ENCODE data around the gene RAB11FIP3.
"Not testable (repeated sequence)": the region's sequence is repeated elsewhere in the genome, so short reads cannot be mapped to it uniquely, and the experiment has no call there.

Gene RAB11FIP3

DNA sequence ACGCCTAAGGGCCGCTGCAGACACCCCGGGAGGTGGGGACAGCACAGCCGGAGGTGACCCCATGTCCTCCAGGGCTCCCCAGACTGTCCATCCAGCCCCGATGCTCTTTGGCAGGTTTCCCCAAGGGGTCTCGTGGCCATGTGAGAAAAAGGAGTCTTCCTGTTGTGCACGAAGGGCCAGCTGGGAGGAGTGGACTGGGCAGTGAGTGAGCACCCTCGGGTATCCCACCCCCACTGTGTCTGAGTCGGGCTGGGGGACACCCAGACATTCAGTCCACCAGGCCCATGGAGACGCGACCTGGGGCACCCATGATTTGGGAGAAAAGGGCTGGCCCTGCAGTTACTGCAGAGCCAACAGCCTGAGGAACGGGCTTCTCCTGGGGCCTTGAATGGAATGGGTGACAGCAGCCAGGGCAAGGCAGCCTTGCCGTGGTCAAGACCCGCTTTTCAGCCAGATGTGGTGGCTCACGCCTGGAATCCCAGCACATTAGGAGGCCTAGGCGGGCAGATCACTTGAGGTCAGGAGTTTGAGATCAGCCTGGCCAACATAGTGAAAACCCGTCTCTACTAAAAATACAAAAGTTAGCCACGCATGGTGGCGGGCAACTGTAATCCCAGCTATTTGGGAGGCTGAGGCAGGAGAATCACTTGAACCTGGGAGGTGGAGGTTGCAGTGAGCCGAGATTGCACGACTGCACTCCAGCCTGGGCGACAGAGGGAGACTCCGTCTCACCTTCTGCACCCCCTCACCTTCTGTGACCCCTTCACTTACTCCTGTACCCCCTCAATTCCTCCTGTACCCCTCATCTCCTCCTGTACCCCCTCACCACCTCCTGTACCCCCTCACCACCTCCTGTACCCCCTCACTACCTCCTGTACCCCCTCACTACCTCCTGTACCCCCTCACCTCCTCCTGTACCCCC, 78.0 kb downstream of the RAB11FIP3 start:
- no peak overlapping the region for H3K4me3 ChIP-seq (replicated peaks in 1 of 2; ENCODE audit: low read depth in 2 of 2, low read length in 2 of 2)
- TF ChIP-seq, protein P1, sequence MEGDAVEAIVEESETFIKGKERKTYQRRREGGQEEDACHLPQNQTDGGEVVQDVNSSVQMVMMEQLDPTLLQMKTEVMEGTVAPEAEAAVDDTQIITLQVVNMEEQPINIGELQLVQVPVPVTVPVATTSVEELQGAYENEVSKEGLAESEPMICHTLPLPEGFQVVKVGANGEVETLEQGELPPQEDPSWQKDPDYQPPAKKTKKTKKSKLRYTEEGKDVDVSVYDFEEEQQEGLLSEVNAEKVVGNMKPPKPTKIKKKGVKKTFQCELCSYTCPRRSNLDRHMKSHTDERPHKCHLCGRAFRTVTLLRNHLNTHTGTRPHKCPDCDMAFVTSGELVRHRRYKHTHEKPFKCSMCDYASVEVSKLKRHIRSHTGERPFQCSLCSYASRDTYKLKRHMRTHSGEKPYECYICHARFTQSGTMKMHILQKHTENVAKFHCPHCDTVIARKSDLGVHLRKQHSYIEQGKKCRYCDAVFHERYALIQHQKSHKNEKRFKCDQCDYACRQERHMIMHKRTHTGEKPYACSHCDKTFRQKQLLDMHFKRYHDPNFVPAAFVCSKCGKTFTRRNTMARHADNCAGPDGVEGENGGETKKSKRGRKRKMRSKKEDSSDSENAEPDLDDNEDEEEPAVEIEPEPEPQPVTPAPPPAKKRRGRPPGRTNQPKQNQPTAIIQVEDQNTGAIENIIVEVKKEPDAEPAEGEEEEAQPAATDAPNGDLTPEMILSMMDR (IDR thresholded peaks at IDR 0.05; ENCODE audit: low read depth, low read length) = no peak
- DNase-seq (ENCODE audit: low read depth in 2 of 2) = no peak

DNA sequence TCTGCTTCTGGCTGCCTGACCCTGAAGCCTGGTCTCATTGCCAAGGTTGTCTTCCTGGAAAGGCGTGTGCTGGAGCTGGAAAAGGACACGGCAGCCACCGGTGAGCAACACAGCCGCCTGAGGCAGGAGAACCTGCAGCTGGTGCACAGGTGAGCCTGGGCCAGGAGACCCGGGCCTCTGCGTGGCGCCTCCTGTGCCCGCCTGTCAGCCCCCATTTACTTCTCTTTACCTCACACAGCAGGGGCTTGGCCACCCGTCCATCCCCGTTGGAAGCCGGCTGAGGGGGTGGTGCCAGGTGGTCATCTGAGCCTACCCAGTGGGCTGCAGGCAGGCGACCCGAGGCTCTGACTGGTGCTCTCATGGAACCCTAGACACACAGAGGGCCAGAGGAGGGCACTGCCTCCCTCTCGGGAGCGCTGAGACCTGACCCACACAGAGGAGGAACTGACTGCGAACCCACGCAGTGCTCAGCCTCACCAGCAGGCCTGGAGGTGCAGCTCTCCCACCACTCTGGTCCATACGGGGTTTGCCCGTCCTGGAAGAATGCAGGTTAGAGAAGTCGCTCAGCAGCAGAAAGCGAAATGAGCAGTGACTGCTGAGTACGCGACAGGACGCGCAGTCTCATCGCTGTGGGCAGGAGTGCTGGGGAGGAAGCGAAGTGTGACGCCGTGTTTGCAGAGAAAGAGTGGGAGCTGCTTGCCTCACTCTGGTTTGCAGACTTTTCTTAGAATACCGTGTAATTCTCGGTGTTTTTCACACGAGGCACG, 80.2 kb downstream of the RAB11FIP3 start:
- TF ChIP-seq, protein P1 (IDR thresholded peaks at IDR 0.05; ENCODE audit: low read depth, low read length) = no peak
- DNase-seq (ENCODE audit: low read depth in 2 of 2) = no peak
- no peak overlapping the region for H3K4me3 ChIP-seq (replicated peaks in 1 of 2; ENCODE audit: low read depth in 2 of 2, low read length in 2 of 2)

DNA sequence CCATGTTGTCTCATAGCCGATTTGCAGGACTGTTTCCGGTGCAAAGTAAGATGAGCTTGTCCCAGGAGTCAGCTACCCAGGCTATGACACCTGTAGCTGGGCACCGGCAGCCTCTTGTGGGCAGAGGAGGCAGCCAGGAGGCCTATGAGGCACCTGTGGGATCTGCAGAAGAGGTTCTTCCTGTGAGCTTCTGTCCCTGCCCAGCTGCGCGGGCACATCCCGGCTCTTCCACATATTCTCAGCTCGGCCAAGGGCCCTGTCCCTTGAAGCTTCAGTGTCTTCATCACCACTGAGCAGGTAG, 80.7 kb downstream of the RAB11FIP3 start:
- no peak for DNase-seq (ENCODE audit: low read depth in 2 of 2)
- H3K4me3 ChIP-seq (replicated peaks in 1 of 2; ENCODE audit: low read depth in 2 of 2, low read length in 2 of 2) = no peak overlapping the region
- TF ChIP-seq, protein P1 (IDR thresholded peaks at IDR 0.05; ENCODE audit: low read depth, low read length) = no peak

DNA sequence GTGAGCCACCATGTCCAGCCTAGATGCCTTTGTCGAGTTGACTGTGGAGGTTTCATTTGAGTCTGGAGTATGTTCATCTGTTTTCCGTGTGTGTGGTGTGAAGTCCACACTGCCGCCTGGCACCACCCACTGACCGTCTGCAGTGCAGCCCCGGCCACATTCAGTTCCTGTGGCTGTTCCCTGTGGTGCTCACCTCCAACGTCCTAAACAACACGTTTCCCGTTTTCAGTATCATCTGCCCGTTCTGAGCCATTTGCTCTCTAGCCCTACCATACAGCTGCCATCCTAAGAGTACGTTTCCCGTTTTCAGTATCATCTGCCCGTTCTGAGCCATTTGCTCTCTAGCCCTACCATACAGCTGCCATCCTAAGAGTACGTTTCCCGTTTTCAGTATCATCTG, 82.1 kb downstream of the RAB11FIP3 start:
- not testable (repeated sequence) for DNase-seq (ENCODE audit: low read depth in 2 of 2); H3K4me3 ChIP-seq (replicated peaks in 1 of 2; ENCODE audit: low read depth in 2 of 2, low read length in 2 of 2)

DNA sequence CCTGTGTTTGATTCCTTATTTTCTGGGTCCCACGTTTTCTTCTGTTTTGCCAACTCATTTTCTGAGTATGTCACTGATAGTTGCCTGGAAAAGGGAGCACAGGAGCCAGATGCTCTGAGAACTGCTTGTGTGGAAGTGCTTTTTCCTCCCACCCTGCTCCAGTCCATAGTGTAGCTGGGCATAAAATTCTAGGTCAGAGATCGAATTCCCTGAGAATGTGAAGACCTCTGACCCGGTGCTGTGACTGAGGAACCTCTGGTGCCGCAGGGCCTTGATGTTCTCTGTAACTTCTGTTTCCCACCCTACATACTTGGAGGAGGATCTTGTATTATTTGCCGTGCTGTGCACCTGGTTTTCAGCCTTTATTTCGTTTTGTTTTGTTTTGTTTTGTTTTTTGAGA, 82.5 kb downstream of the RAB11FIP3 start:
- no peak for DNase-seq (ENCODE audit: low read depth in 2 of 2)
- H3K4me3 ChIP-seq (replicated peaks in 1 of 2; ENCODE audit: low read depth in 2 of 2, low read length in 2 of 2) = no peak overlapping the region
- TF ChIP-seq, protein P1 (IDR thresholded peaks at IDR 0.05; ENCODE audit: low read depth, low read length) = no peak

DNA sequence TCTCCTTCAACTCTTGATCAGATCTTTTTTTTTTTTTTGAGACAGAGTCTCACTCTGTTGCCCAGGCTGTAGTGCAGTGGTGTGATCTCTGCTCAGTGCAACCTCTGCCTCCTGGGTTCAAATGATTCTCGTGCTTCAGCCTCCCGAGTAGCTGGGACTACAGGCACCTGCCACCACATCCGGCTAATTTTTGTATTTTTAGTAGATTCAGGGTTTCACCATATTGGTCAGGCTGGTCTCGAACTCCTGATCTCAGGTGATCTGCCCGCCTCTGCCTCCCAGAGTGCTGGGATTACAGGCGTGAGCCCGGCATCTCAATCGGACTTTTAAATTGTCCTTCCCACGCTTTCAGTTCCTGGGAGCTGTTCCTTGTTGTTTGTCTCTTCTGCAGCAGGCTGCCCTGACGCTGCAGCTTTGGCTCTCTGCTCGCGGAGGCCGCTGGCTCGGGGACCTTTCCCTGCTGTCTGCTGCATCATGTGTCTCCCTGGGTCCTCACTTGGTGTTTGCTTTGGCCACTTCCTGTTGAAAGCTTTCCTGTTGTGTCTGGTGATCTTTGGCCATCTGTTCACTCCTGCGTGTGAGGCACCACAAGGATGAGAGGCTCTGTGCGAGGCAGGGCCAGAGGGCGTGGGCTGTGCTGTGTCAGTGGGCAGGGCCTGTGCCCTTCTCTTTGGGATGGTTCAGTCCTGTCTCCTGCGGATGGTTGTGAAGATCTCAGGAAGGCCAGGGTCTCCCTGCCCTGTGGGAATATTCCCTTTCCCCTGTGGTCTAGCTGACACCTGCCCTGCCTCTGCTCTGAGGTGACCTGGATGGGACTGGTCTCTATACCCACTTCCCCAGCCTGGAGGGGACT, 83.7 kb downstream of the RAB11FIP3 start:
- no peak overlapping the region for H3K4me3 ChIP-seq (replicated peaks in 1 of 2; ENCODE audit: low read depth in 2 of 2, low read length in 2 of 2)
- TF ChIP-seq, protein P1 (IDR thresholded peaks at IDR 0.05; ENCODE audit: low read depth, low read length) = no peak
- peak; percentile 21 to 31 for DNase-seq (ENCODE audit: low read depth in 2 of 2)

Measured in cardiac fibroblast (primary cell).